K562 (cell line): ENCODE measurements around the gene RFX7. TPM values are rescaled to one million over a fixed set of nuclear protein-coding genes. Genes with fewer than 3 reads are reported as not detected.
A peak's percentile ranks its signal among the peaks of the same experiment; 100 is the strongest.

Experiments
- ATAC-seq: fragments of 200-7000 bp; cut with Tn5 transposase; 3 replicates; pipeline ENCODE4 v1.9.1; 2020; ENCODE audit warnings: moderate library complexity
- BruUV-seq: library from RNA; stranded (reverse); fragments of 400-500 nt; replicated peaks from 2 replicates; lab custom pipeline; 2021; lab: Mats Ljungman, UMichigan
- CTCF ChIA-PET: fragments of 300-600 bp; formaldehyde crosslinking; extraction: SDS; loops from one replicate; lab custom pipeline; 2021; ENCODE audit warnings: low intra/inter-chr PET ratio; lab: Yijun Ruan, JAX
- POLR2A ChIA-PET: fragments of 300-600, 350-650 bp; sonication (Branson Sonifier 250); formaldehyde crosslinking; extraction: SDS; loops from one replicate; lab custom pipeline; 2021; ENCODE audit warnings: antibody characterized with exemption, inconsistent platforms; lab: Yijun Ruan, JAX
- DNase-seq, 4 experiments: peaks; one replicate each; pipeline versions ENCODE4 v3.0.0 to v3.0.0-alpha.2; 2011 to 2018; ENCODE audit warnings: low spot score in 3 of 4, mixed read lengths in 3 of 4; ENCODE audit errors: extremely low read depth in 1 of 4
- FAIRE-seq: peaks from 2 replicates; lab custom pipeline; 2011; peaks lifted over from hg19 to GRCh38; lab: Jason Lieb, UNC
- H2AFZ ChIP-seq: 2 replicates; pipeline ENCODE4 v1.6.0; 2011; ENCODE audit warnings: low read depth, low read length, control low read depth, inconsistent platforms
- H3K27ac ChIP-seq: fragments of 200-600 bp; 3 replicates; pipeline ENCODE4 v1.8.0; 2011; ENCODE audit warnings: low read depth, mild to moderate bottlenecking, control low read depth, inconsistent platforms, low read length, moderate library complexity, mixed read lengths; ENCODE audit errors: extremely low read depth
- H3K27me3 ChIP-seq, 2 experiments: fragments of 300-600 bp in 1 of 2; 2 replicates in 1 of 2; 3 replicates in 1 of 2; pipeline versions ENCODE4 v1.6.0 to v1.8.0; 2011; ENCODE audit warnings: inconsistent platforms in 2 of 2, low read length in 2 of 2, mild to moderate bottlenecking in 1 of 2, mixed read lengths in 1 of 2, moderate library complexity in 1 of 2; ENCODE audit not compliant: control insufficient read depth in 2 of 2, insufficient read depth in 2 of 2
- H3K36me3 ChIP-seq: fragments of 300-600 bp; 3 replicates; pipeline ENCODE4 v1.8.0; 2011; ENCODE audit warnings: mild to moderate bottlenecking, low read length, inconsistent platforms; ENCODE audit not compliant: control insufficient read depth, insufficient read depth
- H3K4me1 ChIP-seq, 2 experiments: fragments of 200-600 bp in 1 of 2; replicated peaks in 1 of 2; 2 replicates in 1 of 2; 3 replicates in 1 of 2; pipeline versions ENCODE4 v1.5.1 to v1.8.0; 2011; ENCODE audit warnings: inconsistent platforms in 2 of 2, low read length in 2 of 2, mild to moderate bottlenecking in 1 of 2, mixed read lengths in 1 of 2, moderate library complexity in 1 of 2; ENCODE audit not compliant: control insufficient read depth in 2 of 2, insufficient read depth in 2 of 2
- H3K4me2 ChIP-seq: 2 replicates; pipeline ENCODE4 v1.6.1; 2011; ENCODE audit warnings: low read length, control low read depth, inconsistent platforms, mixed read lengths; ENCODE audit not compliant: insufficient read depth
- H3K4me3 ChIP-seq: fragments of 200-600 bp; sonication (generic), shearing (Covaris generic); 2 replicates; pipeline ENCODE4 v1.5.1; 2016; ENCODE audit warnings: control low read depth, inconsistent platforms
- H3K79me2 ChIP-seq: fragments of 200-600 bp; 3 replicates; pipeline ENCODE4 v1.8.0; 2011; ENCODE audit warnings: low read length, inconsistent platforms; ENCODE audit not compliant: control insufficient read depth, insufficient read depth
- H3K9ac ChIP-seq, 2 experiments: 2 replicates each; pipeline versions ENCODE4 v1.6.0 to v1.6.1; 2011; ENCODE audit warnings: low read depth in 2 of 2, low read length in 2 of 2, control low read depth in 1 of 2, inconsistent platforms in 1 of 2, mild to moderate bottlenecking in 1 of 2, mixed read lengths in 1 of 2; ENCODE audit not compliant: insufficient read depth in 1 of 2
- H3K9me1 ChIP-seq: one replicate; pipeline ENCODE4 v1.6.0; 2011; ENCODE audit warnings: inconsistent platforms, mild to moderate bottlenecking, low read length, moderate library complexity; ENCODE audit not compliant: control insufficient read depth, insufficient read depth
- H3K9me3 ChIP-seq: replicated peaks from 2 replicates; pipeline ENCODE4 v1.5.1; 2011; ENCODE audit warnings: low read depth, low read length, inconsistent platforms; ENCODE audit not compliant: control insufficient read depth, insufficient read depth
- H4K20me1 ChIP-seq: replicated peaks from 2 replicates; pipeline ENCODE4 v1.6.1; 2011; ENCODE audit warnings: low read length, inconsistent platforms, mixed read lengths; ENCODE audit not compliant: control insufficient read depth, insufficient read depth
- ATF3 ChIP-seq, 2 experiments: fragments of 450-650 bp in 1 of 2; sonication (generic) in 1 of 2; formaldehyde crosslinking in 1 of 2; IDR thresholded peaks in 1 of 2; conservative IDR thresholded peaks in 1 of 2; 2 replicates each; pipeline versions ENCODE4 v1.6.1 to v1.8.1; 2016 to 2023; ENCODE audit warnings: mild to moderate bottlenecking in 2 of 2, moderate library complexity in 2 of 2, inconsistent platforms in 1 of 2, missing genetic modification reagents in 1 of 2
- BRF1 ChIP-seq: IDR thresholded peaks from 3 replicates; pipeline ENCODE4 v1.6.1; 2011; ENCODE audit warnings: borderline replicate concordance, mild to moderate bottlenecking; ENCODE audit not compliant: insufficient read length; ENCODE audit errors: extremely low read depth
- BRF2 ChIP-seq: IDR thresholded peaks from 3 replicates; pipeline ENCODE4 v1.6.1; 2011; ENCODE audit warnings: borderline replicate concordance, mild to moderate bottlenecking; ENCODE audit not compliant: insufficient read length, insufficient read depth
- CHAMP1 ChIP-seq: fragments of 450-650 bp; IDR thresholded peaks from 2 replicates; pipeline ENCODE4 v1.6.1; 2016; ENCODE audit warnings: mild to moderate bottlenecking
- DEAF1 ChIP-seq: fragments of 450-650 bp; formaldehyde crosslinking; IDR thresholded peaks from 2 replicates; pipeline ENCODE4 v1.4.0; 2020; ENCODE audit warnings: mild to moderate bottlenecking, moderate library complexity
- FOXJ3 ChIP-seq: sonication (generic); formaldehyde crosslinking; IDR thresholded peaks from 2 replicates; pipeline ENCODE4 v1.4.0; 2020; ENCODE audit warnings: mild to moderate bottlenecking, missing genetic modification reagents
- HMG20B ChIP-seq: fragments of 250-450 bp; sonication (Bioruptor Pico); IDR thresholded peaks from 2 replicates; pipeline ENCODE4 v1.5.0; 2021; ENCODE audit warnings: mild to moderate bottlenecking
- MBD1 ChIP-seq: fragments of 250-450 bp; sonication (Bioruptor Pico); IDR thresholded peaks from 2 replicates; pipeline ENCODE4 v1.8.0; 2022; ENCODE audit warnings: inconsistent platforms
- RFX5 ChIP-seq: IDR thresholded peaks from 2 replicates; pipeline ENCODE4 v1.6.1; 2011; ENCODE audit warnings: low read depth, mild to moderate bottlenecking, improper control_type of control experiment, low read length
- SMC3 ChIP-seq: conservative IDR thresholded peaks from 2 replicates; pipeline ENCODE4 v1.6.1; 2011; ENCODE audit warnings: low read depth, low read length, improper control_type of control experiment; ENCODE audit not compliant: insufficient read depth
- TAF15 ChIP-seq: fragments of 200-400 bp; formaldehyde crosslinking; IDR thresholded peaks from 2 replicates; pipeline ENCODE4 v1.6.1; 2017; ENCODE audit warnings: mild to moderate bottlenecking, low read depth, low read length, moderate library complexity
- ZKSCAN1 ChIP-seq: fragments of 150-350 bp; IDR thresholded peaks from 2 replicates; pipeline ENCODE4 v1.6.1; 2016; ENCODE audit warnings: low read depth, low read length
- ZNF224 ChIP-seq: sonication (generic); formaldehyde crosslinking; IDR thresholded peaks from 2 replicates; pipeline ENCODE4 v1.8.0; 2022; ENCODE audit warnings: mild to moderate bottlenecking, missing genetic modification reagents
- in situ Hi-C: fragments of 300-500 bp; cut with MboI; formaldehyde crosslinking; loops from 4 replicates; pipeline ENCODE4 v1.15.0; 2018; ENCODE audit warnings: inconsistent platforms, mixed read lengths
- intact Hi-C: fragments of 100-400 bp; cut with micrococcal nuclease; formaldehyde crosslinking; loops from 2 replicates; pipeline ENCODE4 v1.14.2; 2022
- polyA plus RNA-seq, 8 experiments: library from polyadenylated mRNA; depleted of rRNA in 4 of 8; stranded (reverse) in 5 of 8; unstranded in 3 of 8; fragments of >200 nt; fragmentation: Nextera tagmentation in 2 of 8; fragmentation: Illumina TruSeq in 1 of 8; extraction: Ambion mirVana in 2 of 8; extraction: Trizol in 1 of 8; gene quantifications; 2 replicates each; pipeline versions ENCODE4 v1.2.1 to v1.2.3, GENCODE V29; 2011 to 2014; ENCODE audit warnings: inconsistent platforms in 1 of 8, missing spikeins in 1 of 8
- total RNA-seq, 7 experiments: library from RNA; depleted of rRNA in 6 of 7; stranded (reverse); fragments of >200 nt in 6 of 7; fragmentation: Illumina TruSeq in 2 of 7; extraction: Trizol in 2 of 7; gene quantifications; 2 replicates each; pipeline versions ENCODE4 v1.2.1 to v1.2.3, GENCODE V29; 2011 to 2021; ENCODE audit warnings: low replicate concordance in 1 of 7

Gene RFX7
- total and polyA plus RNA-seq, 9 of the 15 experiments (the other 6 are each of a cell fraction or from before 2014, with no cell fraction given): 2.4 to 17.9 (median 6.3) TPM

- H3K36me3 ChIP-seq: no peaks in the 10 kb centered on the region
- no peaks in the 10 kb centered on the region for H3K9me1 ChIP-seq
- in situ Hi-C loops (loop anchor here (5.0 kb wide), 1 partner anchor 183 kb away; no protein-coding TSS in a partner anchor), intact Hi-C loops (loop anchor here (1.0 to 10.0 kb wide), 4 partner anchors 154 to 602 kb away; no protein-coding TSS in a partner anchor)
- no peak overlapping the region for H3K27ac ChIP-seq
- BruUV-seq: no TSS peak
- H3K27me3 ChIP-seq: no peaks in the 10 kb centered on the region
- H2AFZ ChIP-seq: no peak overlapping the region
- H3K4me1 ChIP-seq: peaks cover 15 to 46% of the 10 kb centered on the region in 2 experiments
- ATAC-seq (no peak), FAIRE-seq (peak; percentile 87), DNase-seq (peak in 2 of 4 experiments; percentile 21 to 64)
- CTCF ChIA-PET: interaction anchor here (0.5 to 1.6 kb wide), 2 partner anchors 180 to 184 kb away, joined by 3 to 8 read pairs; no protein-coding TSS in a partner anchor
- no peak overlapping the region for H3K4me3 ChIP-seq
- no peak overlapping the region for H3K9ac ChIP-seq
- no peaks in the 10 kb centered on the region; the same call in 1 of the 2 replicates for H4K20me1 ChIP-seq
- H3K4me2 ChIP-seq: no peak overlapping the region
- POLR2A ChIA-PET: no interaction called here
- H3K79me2 ChIP-seq: peaks cover 14% of the 10 kb centered on the region
- no peaks in the 10 kb centered on the region for H3K9me3 ChIP-seq
- TF ChIP-seq ZKSCAN1 (no peak), TAF15 (no peak), BRF2 (no peak), SMC3 (peak; percentile 60), HMG20B (no peak), ZNF224 (CRISPR knock-in tag) (no peak), RFX5 (peak; percentile 88), ATF3 (IDR thresholded peaks at IDR 0.05) (no peak), ATF3 (CRISPR knock-in tag; conservative IDR thresholded peaks at IDR 0.05) (no peak), MBD1 (no peak), BRF1 (no peak), DEAF1 (CRISPR knock-in tag) (peak; percentile 25; the same call in 1 of the 2 replicates), FOXJ3 (CRISPR knock-in tag) (no peak), CHAMP1 (no peak)
Measured at GRCh38 chr15:56249092-56249491, 5.4 kb upstream of the RFX7 start.
